HG03135 (cell line): ENCODE measurements around the gene CTSZ.
"Not testable (repeated sequence)": the region's sequence is repeated elsewhere in the genome, so short reads cannot be mapped to it uniquely, and the experiment has no call there.

ENCODE experiments used
- ATAC-seq: cut with Tn5 transposase; IDR thresholded peaks from one replicate; pipeline ENCODE4 v1.9.1; 2021; ENCODE audit warnings: mild to moderate bottlenecking, moderate library complexity; ENCODE audit not compliant: unreplicated experiment

Gene CTSZ

GRCh38 chr20:59014680-59015389, 7.8 kb upstream of the CTSZ start:
- ATAC-seq, result no peak

- no peak for ATAC-seq
These were observed 7.0 kb upstream of the CTSZ start for GRCh38 chr20:59013959-59014608.

GRCh38 chr20:59013031-59013951, 6.2 kb upstream of the CTSZ start:
- ATAC-seq, result no peak

- ATAC-seq, result not testable (repeated sequence)
These were observed 4.8 kb upstream of the CTSZ start for GRCh38 chr20:59011874-59012157.

GRCh38 chr20:59010995-59011873, 4.2 kb upstream of the CTSZ start:
- ATAC-seq, result no peak

- ATAC-seq, result no peak
These were observed 3.4 kb upstream of the CTSZ start for GRCh38 chr20:59010321-59010994.

GRCh38 chr20:59008715-59009336, 1.8 kb upstream of the CTSZ start:
- ATAC-seq, result no peak

GRCh38 chr20:59007665-59008511, 834 bp upstream of the CTSZ start:
- peak; percentile 34 for ATAC-seq

- no peak for ATAC-seq
These were observed 739 bp downstream of the CTSZ start for GRCh38 chr20:59006167-59006863.

- ATAC-seq, result no peak
These were observed 1.4 kb downstream of the CTSZ start for GRCh38 chr20:59005523-59006166.

- ATAC-seq, result peak; percentile 53
These were observed 2.1 kb downstream of the CTSZ start for GRCh38 chr20:59004763-59005522.

- ATAC-seq, result no peak
These were observed 2.6 kb downstream of the CTSZ start for GRCh38 chr20:59004493-59004762.

GRCh38 chr20:59003836-59004492, 3.1 kb downstream of the CTSZ start:
- no peak for ATAC-seq

GRCh38 chr20:59002874-59003399, 4.1 kb downstream of the CTSZ start:
- ATAC-seq, result no peak

GRCh38 chr20:59002388-59002787, 4.7 kb downstream of the CTSZ start:
- ATAC-seq, result no peak

GRCh38 chr20:59001449-59002171, 5.4 kb downstream of the CTSZ start:
- no peak for ATAC-seq
